ENCODE data around the gene TAPBP. TPM values are rescaled to one million over a fixed set of nuclear protein-coding genes. Genes with fewer than 3 reads are reported as not detected.

The TAPBP gene
- total and polyA plus RNA-seq, 9 of the 15 experiments (the other 6 are each of a cell fraction or from before 2014, with no cell fraction given), result 5.6 to 74.0 (median 22.3) TPM

GRCh38 chr6:33298773-33299236, 15.1 kb downstream of the TAPBP start, which contains the start of gene RGL2 (continued):
- no peak for TF ChIP-seq ZBTB49 (CRISPR knock-in tag; IDR thresholded peaks at IDR 0.05; ENCODE audit: borderline replicate concordance)
- TF ChIP-seq TFAM (CRISPR knock-in tag; conservative IDR thresholded peaks at IDR 0.05), result no peak
- no peak for TF ChIP-seq TCF7L2 (IDR thresholded peaks at IDR 0.05; ENCODE audit: low read depth, low read length)
- TF ChIP-seq CBX5 (IDR thresholded peaks at IDR 0.05; ENCODE audit: borderline replicate concordance, low read depth), result no peak
- TF ChIP-seq EGR1 (conservative IDR thresholded peaks at IDR 0.05), result no peak
- TF ChIP-seq HDAC6 (IDR thresholded peaks at IDR 0.05; ENCODE audit: low read depth, low read length), result no peak
- no peak for TF ChIP-seq WHSC1 (IDR thresholded peaks at IDR 0.05; ENCODE audit: low read length)
- TF ChIP-seq ZKSCAN3 (CRISPR knock-in tag; IDR thresholded peaks at IDR 0.05), result no peak
- no peak for TF ChIP-seq GABPB1 (CRISPR knock-in tag; IDR thresholded peaks at IDR 0.05)
- no peak for TF ChIP-seq CREB1 (IDR thresholded peaks at IDR 0.05)
- TF ChIP-seq CREB1 (CRISPR knock-in tag; IDR thresholded peaks at IDR 0.05), result no peak
- TF ChIP-seq TEAD2 (tag; IDR thresholded peaks at IDR 0.05), result no peak
- no peak for TF ChIP-seq MAFG (tag; conservative IDR thresholded peaks at IDR 0.05)
- TF ChIP-seq ZNF121 (CRISPR knock-in tag; conservative IDR thresholded peaks at IDR 0.05), result no peak
- no peak for TF ChIP-seq TAL1 (IDR thresholded peaks at IDR 0.05)
- no peak for TF ChIP-seq SMC3 (conservative IDR thresholded peaks at IDR 0.05; ENCODE audit: insufficient read depth, low read depth, low read length)
- TF ChIP-seq SRSF7 (optimal IDR thresholded peaks at IDR 0.05; ENCODE audit: low read depth, low read length), result no peak
- no peak for TF ChIP-seq NCOA2 (IDR thresholded peaks at IDR 0.05; ENCODE audit: partially characterized antibody in 2 of 2)
- no peak for TF ChIP-seq SMARCC2 (IDR thresholded peaks at IDR 0.05; ENCODE audit: low read depth)
- TF ChIP-seq FOS (IDR thresholded peaks at IDR 0.05; ENCODE audit: extremely low read depth, insufficient read length), result no peak
- no peak for TF ChIP-seq ZNF23 (CRISPR knock-in tag; IDR thresholded peaks at IDR 0.05)
- TF ChIP-seq SFPQ (IDR thresholded peaks at IDR 0.05; ENCODE audit: low read depth, low read length), result no peak
- TF ChIP-seq HEY1 (CRISPR knock-in tag; IDR thresholded peaks at IDR 0.05; ENCODE audit: borderline replicate concordance), result no peak
- TF ChIP-seq ZNF695 (CRISPR knock-in tag; IDR thresholded peaks at IDR 0.05), result no peak
- TF ChIP-seq KLF13 (tag; IDR thresholded peaks at IDR 0.05; ENCODE audit: borderline replicate concordance, low read depth), result no peak
- peak; percentile 13; the same call in 1 of the 2 replicates for TF ChIP-seq CREM (IDR thresholded peaks at IDR 0.05; ENCODE audit: low read depth)
- no peak for TF ChIP-seq TFAP4 (CRISPR knock-in tag; IDR thresholded peaks at IDR 0.05; ENCODE audit: borderline replicate concordance)
- TF ChIP-seq ZNF184 (CRISPR knock-in tag; IDR thresholded peaks at IDR 0.05), result no peak

Measured in K562 (cell line).